Measurements from ENCODE around the gene RELCH. TPM values are rescaled to one million over a fixed set of nuclear protein-coding genes. Genes with fewer than 3 reads are reported as not detected.

RELCH gene
- total and polyA plus RNA-seq, 10 of the 15 experiments (the other 5 are each of a cell fraction or from before 2014, with no cell fraction given), result 3.1 to 23.6 (median 14.5) TPM

GRCh38 chr18:62335494-62335893 lies 148.4 kb downstream of the RELCH start:
- BruUV-seq (replicated peaks), result no TSS peak
- H3K4me3 ChIP-seq, result no peak overlapping the region
- intact Hi-C loops (cut with micrococcal nuclease; ENCODE audit: unreplicated experiment) (no loop called here), in situ Hi-C loops (cut with MboI) (no loop called here)
- no peak for ATAC-seq
- no peaks in the 10 kb centered on the region for H3K27me3 ChIP-seq (replicated peaks in 1 of 2; ENCODE audit: control insufficient read depth in 2 of 2, insufficient read depth in 2 of 2, low read length in 1 of 2)
- no peak overlapping the region for H3K4me2 ChIP-seq (ENCODE audit: control insufficient read depth, insufficient read depth)
- 12% methylated on average over 5 of the region's 5 CpGs for WGBS (ENCODE audit: insufficient coverage, insufficient replicate concordance, low lambda C conversion rate, missing lambda C conversion rate)
- H3K9me3 ChIP-seq (replicated peaks; ENCODE audit: control insufficient read depth, insufficient read depth, low read length), result no peaks in the 10 kb centered on the region
- no peak for TF ChIP-seq EP300 (IDR thresholded peaks at IDR 0.05; ENCODE audit: borderline replicate concordance in 1 of 2, control insufficient read depth in 1 of 2, low read depth in 2 of 2, low read length in 2 of 2)
- TF ChIP-seq ZBED1 (IDR thresholded peaks at IDR 0.05; ENCODE audit: borderline replicate concordance), result no peak
- TF ChIP-seq MEF2B (IDR thresholded peaks at IDR 0.05; ENCODE audit: partially characterized antibody, poor library complexity, severe bottlenecking), result no peak
- 0 out of 2 replicates have a peak, but pooled peaks have one; percentile 12 for TF ChIP-seq PKNOX1 (IDR thresholded peaks at IDR 0.05)
- no peak for TF ChIP-seq HCFC1 (IDR thresholded peaks at IDR 0.05; ENCODE audit: low read length)
- TF ChIP-seq PAX5 (IDR thresholded peaks at IDR 0.05; ENCODE audit: borderline replicate concordance, low read depth, low read length), result no peak
- ChIA-PET SMC1A (ENCODE audit: uncharacterized antibody, unreplicated experiment) (interaction anchor here (0.5 to 1.0 kb wide), 2 partner anchors 24 to 86 kb away, joined by 3 read pairs; no protein-coding TSS in a partner anchor), POLR2A (no interaction called here), CTCF (no interaction called here), RAD21 (ENCODE audit: unreplicated experiment) (no interaction called here)
- H2AFZ ChIP-seq (ENCODE audit: control insufficient read depth, low read depth, low read length), result no peak overlapping the region
- H3K27ac ChIP-seq (ENCODE audit: control insufficient read depth, insufficient read depth), result no peak overlapping the region
- no peak for DNase-seq (ENCODE audit: low read depth, low spot score)
- FAIRE-seq, result no peak
- no peaks in the 10 kb centered on the region for H3K79me2 ChIP-seq (ENCODE audit: control insufficient read depth, insufficient read depth, low read length)
- no peaks in the 10 kb centered on the region for H3K36me3 ChIP-seq (ENCODE audit: control insufficient read depth in 2 of 2, insufficient read depth in 2 of 2, low read length in 1 of 2)
- H4K20me1 ChIP-seq (ENCODE audit: control insufficient read depth, insufficient read depth), result no peaks in the 10 kb centered on the region
- no peaks in the 10 kb centered on the region for H3K4me1 ChIP-seq (ENCODE audit: control insufficient read depth, insufficient read depth, low read length)
- no peak overlapping the region for H3K9ac ChIP-seq (ENCODE audit: control insufficient read depth, insufficient read depth, low read length)

- ChIA-PET CTCF (no interaction called here), POLR2A (no interaction called here), SMC1A (ENCODE audit: uncharacterized antibody, unreplicated experiment) (no interaction called here), RAD21 (ENCODE audit: unreplicated experiment) (no interaction called here)
- Histone ChIP-seq H3K27me3 (replicated peaks in 1 of 2; ENCODE audit: control insufficient read depth in 2 of 2, insufficient read depth in 2 of 2, low read length in 1 of 2) (no peaks in the 10 kb centered on the region), H3K9me3 (replicated peaks; ENCODE audit: control insufficient read depth, insufficient read depth, low read length) (no peaks in the 10 kb centered on the region), H3K79me2 (ENCODE audit: control insufficient read depth, insufficient read depth, low read length) (no peaks in the 10 kb centered on the region), H3K27ac (ENCODE audit: control insufficient read depth, insufficient read depth) (no peak overlapping the region), H3K4me1 (ENCODE audit: control insufficient read depth, insufficient read depth, low read length) (no peaks in the 10 kb centered on the region), H3K36me3 (ENCODE audit: control insufficient read depth in 2 of 2, insufficient read depth in 2 of 2, low read length in 1 of 2) (no peaks in the 10 kb centered on the region), H3K4me2 (ENCODE audit: control insufficient read depth, insufficient read depth) (no peak overlapping the region), H3K9ac (ENCODE audit: control insufficient read depth, insufficient read depth, low read length) (no peak overlapping the region), H4K20me1 (ENCODE audit: control insufficient read depth, insufficient read depth) (no peaks in the 10 kb centered on the region), H3K4me3 (no peak overlapping the region), H2AFZ (ENCODE audit: control insufficient read depth, low read depth, low read length) (no peak overlapping the region)
- no peak for ATAC-seq
- WGBS (ENCODE audit: insufficient coverage, insufficient replicate concordance, low lambda C conversion rate, missing lambda C conversion rate), result 73% methylated on average over 5 of the region's 5 CpGs
- BruUV-seq (replicated peaks), result no TSS peak
- intact Hi-C loops (cut with micrococcal nuclease; ENCODE audit: unreplicated experiment), result no loop called here
- no peak for DNase-seq (ENCODE audit: low read depth, low spot score)
- FAIRE-seq, result no peak
- in situ Hi-C loops (cut with MboI), result no loop called here
- TF ChIP-seq RAD21 (IDR thresholded peaks at IDR 0.05; ENCODE audit: insufficient read depth, low read depth, low read length) (no peak), KDM1A (IDR thresholded peaks at IDR 0.05; ENCODE audit: borderline replicate concordance) (no peak), E2F8 (IDR thresholded peaks at IDR 0.05; ENCODE audit: low read depth, partially characterized antibody) (no peak), SMARCA5 (IDR thresholded peaks at IDR 0.05) (no peak), EP300 (IDR thresholded peaks at IDR 0.05; ENCODE audit: borderline replicate concordance in 1 of 2, control insufficient read depth in 1 of 2, low read depth in 2 of 2, low read length in 2 of 2) (no peak), MTA3 (IDR thresholded peaks at IDR 0.05; ENCODE audit: borderline replicate concordance, low read length) (no peak), NR2F1 (conservative IDR thresholded peaks at IDR 0.05) (no peak), CREB1 (IDR thresholded peaks at IDR 0.05; ENCODE audit: low read depth) (no peak), MEF2B (IDR thresholded peaks at IDR 0.05; ENCODE audit: partially characterized antibody, poor library complexity, severe bottlenecking) (no peak)
Observed at GRCh38 chr18:62336618-62337017, 149.6 kb downstream of the RELCH start.
